Neural cell (in vitro differentiated cells): ENCODE measurements around the gene NAGK.

Experiments used
- EP300 ChIP-seq: fragments of 450-650 bp; conservative IDR thresholded peaks from 2 replicates; pipeline ENCODE4 v1.6.1; 2014; ENCODE audit warnings: antibody characterized with exemption, mild to moderate bottlenecking, moderate library complexity; ENCODE audit not compliant: poor library complexity, severe bottlenecking
- EZH2 ChIP-seq: fragments of 200-600, 300-800 bp; shearing (Covaris generic), sonication (generic); IDR thresholded peaks from 2 replicates; pipeline ENCODE4 v1.6.1; 2014; ENCODE audit warnings: antibody characterized with exemption, low read length, borderline replicate concordance, mild to moderate bottlenecking; ENCODE audit not compliant: insufficient read depth, poor library complexity, severe bottlenecking
- MXI1 ChIP-seq: fragments of 450-650 bp; conservative IDR thresholded peaks from 2 replicates; pipeline ENCODE4 v1.6.1; 2014; ENCODE audit warnings: antibody characterized with exemption, mild to moderate bottlenecking; ENCODE audit not compliant: poor library complexity, severe bottlenecking
- POLR2AphosphoS5 ChIP-seq: IDR thresholded peaks from 2 replicates; pipeline ENCODE4 v1.6.1; 2012
- SMC3 ChIP-seq: fragments of 450-650 bp; conservative IDR thresholded peaks from 2 replicates; pipeline ENCODE4 v1.6.1; 2014; ENCODE audit warnings: antibody characterized with exemption, mild to moderate bottlenecking, moderate library complexity; ENCODE audit not compliant: poor library complexity
- TAF1 ChIP-seq: IDR thresholded peaks from 2 replicates; pipeline ENCODE4 v1.6.1; 2012; ENCODE audit warnings: low read depth
- TF ChIP-seq, protein P1 (sequence below): fragments of 450-650 bp; IDR thresholded peaks from 2 replicates; pipeline ENCODE4 v1.5.1; 2014; ENCODE audit warnings: antibody characterized with exemption, mild to moderate bottlenecking, moderate library complexity; ENCODE audit not compliant: poor library complexity, severe bottlenecking

GRCh38 chr2:71045865-71046548, 22.4 kb upstream of the NAGK start:
- TF ChIP-seq, protein P1, sequence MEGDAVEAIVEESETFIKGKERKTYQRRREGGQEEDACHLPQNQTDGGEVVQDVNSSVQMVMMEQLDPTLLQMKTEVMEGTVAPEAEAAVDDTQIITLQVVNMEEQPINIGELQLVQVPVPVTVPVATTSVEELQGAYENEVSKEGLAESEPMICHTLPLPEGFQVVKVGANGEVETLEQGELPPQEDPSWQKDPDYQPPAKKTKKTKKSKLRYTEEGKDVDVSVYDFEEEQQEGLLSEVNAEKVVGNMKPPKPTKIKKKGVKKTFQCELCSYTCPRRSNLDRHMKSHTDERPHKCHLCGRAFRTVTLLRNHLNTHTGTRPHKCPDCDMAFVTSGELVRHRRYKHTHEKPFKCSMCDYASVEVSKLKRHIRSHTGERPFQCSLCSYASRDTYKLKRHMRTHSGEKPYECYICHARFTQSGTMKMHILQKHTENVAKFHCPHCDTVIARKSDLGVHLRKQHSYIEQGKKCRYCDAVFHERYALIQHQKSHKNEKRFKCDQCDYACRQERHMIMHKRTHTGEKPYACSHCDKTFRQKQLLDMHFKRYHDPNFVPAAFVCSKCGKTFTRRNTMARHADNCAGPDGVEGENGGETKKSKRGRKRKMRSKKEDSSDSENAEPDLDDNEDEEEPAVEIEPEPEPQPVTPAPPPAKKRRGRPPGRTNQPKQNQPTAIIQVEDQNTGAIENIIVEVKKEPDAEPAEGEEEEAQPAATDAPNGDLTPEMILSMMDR = no peak
- TF ChIP-seq EZH2 (no peak), EP300 (no peak), SMC3 (no peak), MXI1 (no peak), POLR2AphosphoS5 (no peak), TAF1 (no peak)
